NT2/D1 (cell line): ENCODE measurements around the gene SCN5A.

Source experiments
- YY1 ChIP-seq: IDR thresholded peaks from 2 replicates; pipeline ENCODE4 v1.6.1; 2011; ENCODE audit not compliant: insufficient read length, insufficient read depth
- ZNF274 ChIP-seq: IDR thresholded peaks from 2 replicates; pipeline ENCODE4 v1.6.1; 2011; ENCODE audit warnings: mild to moderate bottlenecking, low read depth, low read length

DNA sequence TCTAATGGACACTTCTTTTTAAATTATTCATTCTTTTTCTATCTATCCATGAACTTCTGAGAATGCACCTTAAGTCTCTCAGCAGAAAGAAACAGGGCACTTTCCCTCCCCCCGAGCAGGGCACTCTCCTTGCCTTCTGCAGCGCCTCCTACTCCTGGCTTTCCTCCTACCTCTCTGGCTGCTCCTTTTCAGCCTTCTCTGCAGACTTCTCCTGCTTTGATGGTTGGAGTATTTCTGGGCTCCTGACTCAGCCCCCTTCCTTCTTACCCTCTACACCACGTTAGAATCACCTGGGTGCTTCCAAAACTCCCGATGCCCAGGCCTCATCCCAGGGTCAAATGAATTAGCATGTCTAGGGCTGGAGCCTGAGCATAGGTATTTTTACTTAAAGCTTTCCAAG lies 3.4 kb downstream of the SCN5A start:
- TF ChIP-seq YY1 (no peak), ZNF274 (no peak)
